T-helper 17 cell (primary cell): ENCODE data around the gene NOTCH1. TPM values are rescaled to one million over a fixed set of nuclear protein-coding genes. Genes with fewer than 3 reads are reported as not detected.

Experiments used
- ATAC-seq: fragments of 150-1000 bp; cut with Tn5 transposase; 2 replicates; pipeline ENCODE4 v1.10.0; 2021; ENCODE audit warnings: mild to moderate bottlenecking, moderate library complexity
- DNase-seq, 3 donors: peaks; one replicate each; pipeline versions ENCODE4 v3.0.0 to v3.0.0-alpha.2; 2020 to 2021
- H3K9me3 ChIP-seq: one replicate; pipeline ENCODE4 v1.7.0; 2013; ENCODE audit warnings: low read length, mild to moderate bottlenecking; ENCODE audit not compliant: control insufficient read depth, poor library complexity, severe bottlenecking
- H3K27ac Mint-ChIP-seq: one replicate; pipeline ENCODE4 v1.8.0; 2022; ENCODE audit warnings: mild to moderate bottlenecking, moderate library complexity, mixed read lengths
- H3K27me3 Mint-ChIP-seq: one replicate; pipeline ENCODE4 v1.8.0; 2022; ENCODE audit warnings: mixed read lengths
- H3K36me3 Mint-ChIP-seq: one replicate; pipeline ENCODE4 v1.8.0; 2022; ENCODE audit warnings: low read depth, mixed read lengths
- H3K4me1 Mint-ChIP-seq: one replicate; pipeline ENCODE4 v1.8.0; 2022; ENCODE audit warnings: mild to moderate bottlenecking, mixed read lengths
- H3K4me3 Mint-ChIP-seq: one replicate; pipeline ENCODE4 v1.8.0; 2022; ENCODE audit warnings: mild to moderate bottlenecking, moderate library complexity, mixed read lengths
- total RNA-seq, 4 donors: library from RNA in 2 of 4; stranded (reverse) in 2 of 4; gene quantifications; one replicate each; pipeline ENCODE4 v1.2.3 and lab custom pipeline; 2022 to 2026

The NOTCH1 gene
- total RNA-seq, 2 donors from 2014 or later, result 31.7 to 37.5 TPM

- Mint-ChIP-seq H3K36me3 (no peaks in the 10 kb centered on the region), H3K4me1 (no peaks in the 10 kb centered on the region), H3K27ac (peak overlapping the region; percentile 34), H3K4me3 (no peak overlapping the region), H3K27me3 (no peaks in the 10 kb centered on the region)
- DNase-seq (no peak), ATAC-seq (no peak)
- H3K9me3 ChIP-seq, result no peaks in the 10 kb centered on the region
Measured at GRCh38 chr9:136502940-136503550, 42.8 kb downstream of the NOTCH1 start.

- no peak for ATAC-seq
- H3K36me3 Mint-ChIP-seq, result no peaks in the 10 kb centered on the region
- no peaks in the 10 kb centered on the region for H3K4me1 Mint-ChIP-seq
- no peak overlapping the region for H3K27ac Mint-ChIP-seq
- no peaks in the 10 kb centered on the region for H3K9me3 ChIP-seq
- DNase-seq, result no peak
- no peaks in the 10 kb centered on the region for H3K27me3 Mint-ChIP-seq
- H3K4me3 Mint-ChIP-seq, result no peak overlapping the region
Measured at GRCh38 chr9:136502196-136502595, 43.7 kb downstream of the NOTCH1 start.

GRCh38 chr9:136501686-136502085, 44.2 kb downstream of the NOTCH1 start:
- Mint-ChIP-seq H3K36me3 (no peaks in the 10 kb centered on the region), H3K4me3 (no peak overlapping the region)
- no peak for ATAC-seq

DNA sequence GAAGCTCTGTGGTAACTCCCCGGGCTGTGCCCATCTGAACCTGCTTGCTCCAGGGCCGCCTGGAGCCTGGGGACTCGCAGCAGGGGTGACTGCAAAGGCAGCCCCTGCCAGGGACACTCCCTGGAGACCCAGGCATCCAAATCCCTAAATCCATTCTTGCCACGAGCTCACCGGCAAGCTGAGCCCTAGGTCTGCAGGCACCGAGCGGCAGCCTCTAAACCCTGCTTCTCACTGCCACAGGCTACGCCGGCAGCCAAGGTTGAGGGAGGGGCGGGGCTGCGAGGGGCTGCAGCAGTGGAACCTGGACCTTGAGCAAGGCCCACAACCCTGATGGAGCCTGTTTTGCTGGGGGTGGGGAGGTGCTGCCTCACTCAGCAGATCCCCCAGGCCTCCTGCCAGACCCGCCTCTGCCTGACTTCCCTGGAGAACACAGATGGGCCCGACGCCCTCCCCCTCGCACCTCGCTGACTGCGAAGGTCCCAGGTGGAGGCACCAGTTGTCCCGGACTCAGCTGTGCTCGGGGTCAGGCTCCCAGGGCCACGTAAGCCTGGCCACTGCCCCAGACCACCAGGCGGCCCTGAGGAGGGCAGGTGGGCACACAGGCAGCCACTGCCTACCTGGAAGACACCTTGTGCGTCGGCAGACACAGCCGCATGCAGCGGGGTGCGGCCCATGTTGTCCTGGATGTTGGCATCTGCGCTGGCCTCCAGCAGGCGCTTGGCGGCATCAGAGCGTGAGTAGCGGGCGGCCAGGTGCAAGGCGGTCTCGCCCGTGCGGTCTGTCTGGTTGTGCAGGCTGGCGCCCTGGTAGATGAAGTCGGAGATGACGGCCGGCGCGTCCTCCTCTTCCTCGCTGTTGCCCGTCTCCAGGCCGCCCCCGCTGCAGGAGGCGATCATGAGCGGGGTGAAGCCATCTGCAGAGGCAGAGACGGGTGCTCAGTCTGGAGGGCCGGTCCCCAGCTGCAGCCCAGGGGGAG, 45.6 kb downstream of the NOTCH1 start:
- H3K27me3 Mint-ChIP-seq, result no peaks in the 10 kb centered on the region
- ATAC-seq (no peak), DNase-seq (no peak)
- H3K4me1 Mint-ChIP-seq, result peaks cover 2% of the 10 kb centered on the region
- H3K9me3 ChIP-seq, result no peaks in the 10 kb centered on the region
- no peak overlapping the region for H3K4me3 Mint-ChIP-seq
- H3K36me3 Mint-ChIP-seq, result no peaks in the 10 kb centered on the region
- H3K27ac Mint-ChIP-seq, result no peak overlapping the region

More at GRCh38 chr9:136501686-136502085, 44.2 kb downstream of the NOTCH1 start:
- no peaks in the 10 kb centered on the region for H3K9me3 ChIP-seq
- H3K4me1 Mint-ChIP-seq, result no peaks in the 10 kb centered on the region
- DNase-seq, result no peak
- H3K27me3 Mint-ChIP-seq, result no peaks in the 10 kb centered on the region
- H3K27ac Mint-ChIP-seq, result no peak overlapping the region

DNA sequence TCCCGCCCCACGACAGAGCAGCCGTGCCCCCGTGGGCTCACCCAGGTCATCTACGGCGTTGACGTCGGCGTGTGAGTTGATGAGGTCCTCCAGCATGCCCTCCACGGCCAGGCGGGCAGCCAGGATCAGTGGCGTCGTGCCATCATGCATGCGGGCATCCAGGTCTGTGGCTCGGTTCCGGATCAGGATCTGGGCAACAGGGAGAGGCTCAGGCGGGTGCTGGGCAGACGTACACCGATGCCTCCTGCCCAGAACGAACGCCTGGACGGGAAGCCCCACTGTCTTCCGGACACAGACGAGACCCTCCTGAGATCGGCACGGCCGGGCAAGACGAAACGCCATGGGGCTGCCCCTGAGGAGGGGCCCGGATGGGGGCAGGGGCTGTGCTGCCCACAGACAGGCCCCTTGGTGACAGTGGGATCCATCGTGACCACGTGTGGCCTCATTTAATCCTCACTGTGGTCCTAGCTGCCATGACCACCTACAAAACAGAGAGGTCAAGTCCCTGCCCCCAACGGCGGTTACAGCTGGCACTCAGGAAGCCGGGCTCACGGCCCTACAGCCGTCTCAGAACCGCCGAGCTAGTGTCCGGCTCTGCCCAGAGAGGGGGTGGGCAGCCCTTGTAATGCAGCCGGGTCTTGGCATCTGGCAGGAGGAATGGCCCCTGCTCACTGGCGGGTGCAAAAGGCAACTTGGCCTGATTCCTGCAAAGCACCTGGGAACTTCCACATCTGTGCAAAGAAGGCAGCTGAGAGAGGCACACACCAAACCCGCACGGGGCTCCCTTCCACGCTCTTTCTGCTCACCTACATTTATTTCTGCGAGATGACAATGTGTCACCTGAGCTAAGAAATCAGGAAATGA, 46.5 kb downstream of the NOTCH1 start:
- no peak overlapping the region for H3K4me3 Mint-ChIP-seq
- no peak for DNase-seq
- ATAC-seq, result no peak
- H3K27ac Mint-ChIP-seq, result no peak overlapping the region
- H3K27me3 Mint-ChIP-seq, result no peaks in the 10 kb centered on the region
- no peaks in the 10 kb centered on the region for H3K9me3 ChIP-seq
- H3K36me3 Mint-ChIP-seq, result no peaks in the 10 kb centered on the region
- H3K4me1 Mint-ChIP-seq, result peaks cover 2% of the 10 kb centered on the region

DNA sequence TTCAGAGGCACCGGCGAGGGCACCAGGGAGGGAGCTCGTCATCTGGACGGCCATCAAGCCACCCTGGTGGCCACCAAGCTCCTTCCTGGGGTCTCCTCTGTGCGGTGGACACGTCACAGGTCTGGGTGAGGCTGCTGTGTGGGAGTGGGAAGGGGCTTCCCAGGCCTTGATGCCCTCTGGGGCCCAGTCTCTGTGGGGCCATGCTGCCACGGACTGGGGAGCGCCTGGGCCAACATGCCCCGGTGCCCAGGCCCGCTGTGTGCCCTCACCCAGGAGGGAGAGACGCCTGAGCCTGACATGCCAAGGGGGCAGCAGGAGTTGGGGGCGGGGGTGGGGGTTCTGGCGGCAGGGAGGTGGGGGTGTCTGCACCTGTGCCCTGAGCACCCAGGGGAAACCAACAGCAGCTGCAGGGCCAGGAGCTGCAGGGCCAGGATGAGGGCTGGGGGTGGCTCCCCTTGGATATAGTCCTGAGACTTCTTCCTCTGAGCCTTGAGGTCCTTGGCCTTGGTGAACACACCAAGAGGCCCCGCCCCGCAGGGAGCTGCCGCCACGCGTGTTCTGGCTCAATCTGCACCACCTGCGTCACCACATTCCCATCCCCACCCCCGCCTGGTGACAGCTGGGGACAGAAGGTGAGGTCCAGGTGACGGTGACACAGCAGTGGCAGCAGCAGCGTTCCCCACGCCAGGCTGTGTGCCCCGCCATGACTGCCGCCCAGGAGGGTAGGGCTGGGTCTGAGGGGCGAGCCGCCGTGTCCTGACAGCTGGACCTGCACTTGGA, 47.7 kb downstream of the NOTCH1 start:
- DNase-seq, result no peak
- ATAC-seq, result no peak
- Mint-ChIP-seq H3K4me3 (no peak overlapping the region), H3K36me3 (no peaks in the 10 kb centered on the region), H3K27ac (no peak overlapping the region), H3K4me1 (peaks cover 2% of the 10 kb centered on the region), H3K27me3 (no peaks in the 10 kb centered on the region)
- H3K9me3 ChIP-seq, result no peaks in the 10 kb centered on the region

DNA sequence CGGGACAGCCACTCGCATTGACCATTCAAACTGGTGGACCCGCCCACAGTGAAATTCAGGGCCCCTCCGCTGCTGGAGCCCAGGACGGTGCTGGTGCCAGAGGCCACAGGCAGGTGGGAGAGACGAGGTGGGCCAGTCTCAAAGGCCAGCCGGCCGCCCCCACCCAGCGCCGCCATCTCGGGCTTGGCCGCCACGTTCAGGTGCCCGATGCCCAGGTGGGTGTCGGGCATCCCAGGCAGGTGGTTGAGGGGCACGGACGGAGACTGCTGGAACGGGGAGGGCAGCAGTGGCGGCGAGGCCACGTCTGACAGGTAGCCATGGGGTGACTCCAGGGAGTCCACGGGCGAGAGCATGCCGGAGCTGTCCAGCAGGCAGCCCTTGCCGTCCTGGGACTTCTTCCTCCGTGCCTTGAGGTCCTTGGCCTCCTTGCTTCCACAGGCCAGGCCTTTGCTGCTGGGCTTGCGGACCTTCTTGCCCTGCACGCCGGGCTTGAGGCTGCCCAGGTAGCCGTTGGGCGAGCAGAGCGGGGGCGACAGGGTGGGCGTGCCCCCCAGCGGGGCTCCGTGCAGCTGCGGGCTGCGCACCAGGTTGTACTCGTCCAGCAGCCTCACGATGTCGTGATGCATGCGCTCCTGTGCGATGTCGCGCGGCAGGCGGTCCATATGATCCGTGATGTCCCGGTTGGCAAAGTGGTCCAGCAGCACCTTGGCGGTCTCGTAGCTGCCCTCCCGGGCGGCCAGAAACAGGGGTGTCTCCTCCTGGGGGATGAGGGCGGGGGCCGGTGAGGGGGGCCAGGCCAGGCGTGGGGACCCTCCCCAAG, 48.8 kb downstream of the NOTCH1 start:
- no peaks in the 10 kb centered on the region for H3K9me3 ChIP-seq
- Mint-ChIP-seq H3K36me3 (no peaks in the 10 kb centered on the region), H3K27ac (no peak overlapping the region), H3K4me1 (peaks cover 2% of the 10 kb centered on the region), H3K4me3 (no peak overlapping the region), H3K27me3 (no peaks in the 10 kb centered on the region)
- ATAC-seq (no peak), DNase-seq (no peak)

DNA sequence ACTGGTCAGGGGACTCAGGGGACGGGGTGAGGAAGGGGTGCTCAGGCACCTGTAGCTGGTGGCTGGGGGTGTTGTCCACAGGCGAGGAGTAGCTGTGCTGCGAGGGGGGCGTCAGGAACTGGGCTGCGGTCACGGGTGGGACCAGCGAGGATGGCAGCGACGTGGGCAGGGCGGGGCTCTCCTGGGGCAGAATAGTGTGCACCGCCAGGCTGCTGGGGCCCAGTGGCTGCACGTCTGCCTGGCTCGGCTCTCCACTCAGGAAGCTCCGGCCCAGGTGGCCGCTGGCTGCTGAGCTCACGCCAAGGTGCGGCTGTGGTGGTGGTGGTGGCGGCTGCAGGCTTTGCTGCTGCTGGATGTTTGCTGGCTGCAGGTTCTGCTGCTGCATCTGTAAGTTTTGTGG, 49.7 kb downstream of the NOTCH1 start:
- no peaks in the 10 kb centered on the region for H3K9me3 ChIP-seq
- H3K4me1 Mint-ChIP-seq, result peaks cover 2% of the 10 kb centered on the region
- no peaks in the 10 kb centered on the region for H3K27me3 Mint-ChIP-seq
- H3K36me3 Mint-ChIP-seq, result no peaks in the 10 kb centered on the region
- no peak for DNase-seq
- no peak for ATAC-seq
- peak overlapping the region; percentile 16 for H3K27ac Mint-ChIP-seq
- H3K4me3 Mint-ChIP-seq, result no peak overlapping the region

DNA sequence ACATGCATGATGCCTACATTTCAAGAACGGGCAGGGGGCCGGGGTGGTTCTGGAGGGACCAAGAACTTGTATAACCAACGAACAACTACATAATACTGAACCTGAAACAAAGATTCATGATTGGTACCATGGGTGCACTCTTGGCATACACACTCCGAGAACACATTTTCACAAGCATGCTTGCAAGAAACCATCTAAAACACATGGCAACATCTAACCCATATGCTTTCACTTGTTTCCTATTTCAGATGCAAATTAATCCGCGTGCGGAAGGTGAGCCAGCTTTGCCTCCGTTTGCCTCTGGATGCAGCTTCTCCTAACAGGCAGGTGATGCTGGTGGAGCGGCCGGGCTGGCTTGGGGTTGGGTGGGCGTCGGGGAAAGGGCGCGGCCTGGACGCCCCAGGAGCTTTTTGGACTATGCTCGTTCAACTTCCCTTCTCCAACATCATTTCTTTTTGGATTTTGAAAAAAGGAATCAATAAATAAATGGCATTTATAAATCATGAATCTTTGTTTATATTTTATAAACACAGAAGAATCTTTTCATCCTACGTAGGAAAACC, 50.5 kb downstream of the NOTCH1 start:
- Mint-ChIP-seq H3K36me3 (no peaks in the 10 kb centered on the region), H3K4me1 (peaks cover 2% of the 10 kb centered on the region), H3K4me3 (no peak overlapping the region), H3K27me3 (no peaks in the 10 kb centered on the region), H3K27ac (no peak overlapping the region)
- no peaks in the 10 kb centered on the region for H3K9me3 ChIP-seq
- no peak for ATAC-seq
- no peak for DNase-seq

DNA sequence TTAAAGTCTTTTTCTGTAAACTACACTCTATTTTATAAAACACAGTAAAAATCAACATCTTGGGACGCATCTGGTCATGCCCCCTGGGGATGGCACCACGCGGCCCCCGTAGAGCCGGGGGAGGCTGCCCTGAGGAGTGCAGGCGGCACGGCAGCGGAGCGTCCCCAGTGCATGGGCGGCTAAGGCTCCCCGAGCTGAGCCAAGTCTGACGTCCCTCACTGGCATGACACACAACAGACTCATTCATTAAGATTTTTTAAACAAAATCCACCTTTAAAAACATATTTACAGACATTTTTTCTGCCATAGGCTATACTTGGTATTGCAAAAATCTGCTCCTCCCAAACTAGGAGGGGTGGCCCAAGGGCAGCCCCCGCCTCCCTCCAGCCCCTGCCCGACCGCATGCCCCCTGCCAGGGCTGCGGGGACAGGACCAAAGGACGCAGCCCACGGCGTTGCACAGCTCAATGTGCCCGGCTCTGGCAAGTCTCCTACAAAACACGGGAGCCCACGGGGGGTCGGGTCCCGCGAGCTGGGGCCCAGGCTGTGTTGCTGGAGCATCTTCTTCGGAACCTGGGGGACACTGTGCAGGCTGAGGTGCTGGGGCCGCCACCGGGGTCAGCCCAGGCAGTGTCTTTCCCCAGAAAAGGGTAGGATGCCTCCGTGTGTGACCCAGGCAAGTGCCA, 51.2 kb downstream of the NOTCH1 start:
- H3K9me3 ChIP-seq, result no peaks in the 10 kb centered on the region
- H3K27me3 Mint-ChIP-seq, result no peaks in the 10 kb centered on the region
- peaks cover 3% of the 10 kb centered on the region for H3K4me1 Mint-ChIP-seq
- DNase-seq (no peak), ATAC-seq (no peak)
- H3K27ac Mint-ChIP-seq, result no peak overlapping the region
- H3K36me3 Mint-ChIP-seq, result no peaks in the 10 kb centered on the region
- H3K4me3 Mint-ChIP-seq, result no peak overlapping the region

GRCh38 chr9:136494012-136494411, 51.8 kb downstream of the NOTCH1 start:
- H3K27me3 Mint-ChIP-seq, result no peaks in the 10 kb centered on the region
- H3K36me3 Mint-ChIP-seq, result no peaks in the 10 kb centered on the region
- H3K4me3 Mint-ChIP-seq, result no peak overlapping the region
- peak overlapping the region; percentile 4 for H3K27ac Mint-ChIP-seq
- no peaks in the 10 kb centered on the region for H3K9me3 ChIP-seq
- ATAC-seq (no peak), DNase-seq (no peak)
- H3K4me1 Mint-ChIP-seq, result peaks cover 4% of the 10 kb centered on the region
